ENCODE results near the gene SAP30L.

The SAP30L gene

GRCh38 chr5:154482528-154483449 is 37.0 kb downstream of the SAP30L start:
- no peak for DNase-seq

GRCh38 chr5:154483654-154484392 is 38.0 kb downstream of the SAP30L start:
- no peak for DNase-seq

- DNase-seq = no peak
Measured at GRCh38 chr5:154484393-154485095, 38.7 kb downstream of the SAP30L start.

GRCh38 chr5:154485096-154485491 is 39.3 kb downstream of the SAP30L start:
- DNase-seq = no peak

GRCh38 chr5:154485850-154486426 is 40.1 kb downstream of the SAP30L start:
- no peak for DNase-seq

- DNase-seq = no peak
Measured at GRCh38 chr5:154486427-154486866, 40.6 kb downstream of the SAP30L start.

GRCh38 chr5:154487541-154487940 is 41.7 kb downstream of the SAP30L start:
- DNase-seq = no peak

GRCh38 chr5:154491941-154492340 is 46.1 kb downstream of the SAP30L start:
- DNase-seq = no peak

- DNase-seq = no peak
Measured at GRCh38 chr5:154493274-154493673, 47.5 kb downstream of the SAP30L start.

- no peak for DNase-seq
Measured at GRCh38 chr5:154494036-154494435, 48.2 kb downstream of the SAP30L start.

GRCh38 chr5:154498591-154498990 is 52.8 kb downstream of the SAP30L start:
- DNase-seq = no peak

- no peak for DNase-seq
Measured at GRCh38 chr5:154498994-154499393, 53.2 kb downstream of the SAP30L start.

- no peak for DNase-seq
Measured at GRCh38 chr5:154501566-154501965, 55.8 kb downstream of the SAP30L start.

- no peak for DNase-seq
Measured at GRCh38 chr5:154502180-154502579, 56.4 kb downstream of the SAP30L start.

GRCh38 chr5:154503698-154504039 is 57.9 kb downstream of the SAP30L start:
- DNase-seq = no peak

- no peak for DNase-seq
Measured at GRCh38 chr5:154505567-154505966, 59.8 kb downstream of the SAP30L start.

- no peak for DNase-seq
Measured at GRCh38 chr5:154506049-154506715, 60.4 kb downstream of the SAP30L start.

GRCh38 chr5:154506716-154507080 is 60.9 kb downstream of the SAP30L start:
- DNase-seq = no peak

- no peak for DNase-seq
Measured at GRCh38 chr5:154508114-154508513, 62.3 kb downstream of the SAP30L start.

- DNase-seq = no peak
Measured at GRCh38 chr5:154509784-154510555, 64.2 kb downstream of the SAP30L start.

All from activated CD4-positive, alpha-beta T cell treated with anti-CD3 and anti-CD28 coated beads, Interleukin-2, amount 50 U/mL, for 1 hour (primary cell).